Spinal cord (tissue), 10 donors: ENCODE data around the gene ADGRL3. TPM values are rescaled to one million over a fixed set of nuclear protein-coding genes. Genes with fewer than 3 reads are reported as not detected.

Experiments used
- DNase-seq, 6 donors: peaks; one replicate each; pipeline versions ENCODE4 v3.0.0 to v3.0.0-alpha.2; 2013 to 2015; ENCODE audit warnings: low spot score in 6 of 6, low read depth in 4 of 6
- H3K27ac ChIP-seq: one replicate; pipeline ENCODE4 v1.5.1; 2013; ENCODE audit warnings: low read depth, low read length, control low read depth
- H3K27me3 ChIP-seq: one replicate; pipeline ENCODE4 v1.6.1; 2013; ENCODE audit warnings: low read length; ENCODE audit not compliant: control insufficient read depth, insufficient read depth
- H3K36me3 ChIP-seq: one replicate; pipeline ENCODE4 v1.6.1; 2013; ENCODE audit warnings: low read length; ENCODE audit not compliant: control insufficient read depth, insufficient read depth
- H3K4me1 ChIP-seq: one replicate; pipeline ENCODE4 v1.6.1; 2013; ENCODE audit warnings: low read length; ENCODE audit not compliant: control insufficient read depth, insufficient read depth
- H3K4me3 ChIP-seq: one replicate; pipeline ENCODE4 v1.5.1; 2013; ENCODE audit warnings: low read depth, low read length, control low read depth
- H3K9me3 ChIP-seq: one replicate; pipeline ENCODE4 v1.6.1; 2013; ENCODE audit warnings: low read length; ENCODE audit not compliant: control insufficient read depth, insufficient read depth
- WGBS: methylation state at CpG from one replicate; pipeline ENCODE4 v1.1.5; 2013; ENCODE audit warnings: missing lambda C conversion rate; ENCODE audit not compliant: insufficient coverage; 5-methylcytosine and 5-hydroxymethylcytosine counted together
- polyA plus RNA-seq, 2 donors: library from polyadenylated mRNA; unstranded; fragments of 120-200 nt; gene quantifications; one replicate each; pipeline ENCODE4 v1.2.1, GENCODE V29; 2013; ENCODE audit not compliant: insufficient read length in 2 of 2
- total RNA-seq, 2 donors: library from RNA; depleted of rRNA in 1 of 2; stranded (reverse); fragments of 120-200 nt in 1 of 2; fragments of >200 nt in 1 of 2; gene quantifications; one replicate each; pipeline versions ENCODE4 v1.2.3 to v1.2.4, GENCODE V29; 2013 to 2014
- donor health status: healthy.

Gene ADGRL3
- total and polyA plus RNA-seq, 4 donors = 76.2 to 220 (median 114) TPM

GRCh38 chr4:61217222-61217621 lies 17.1 kb downstream of the ADGRL3 start:
- Histone ChIP-seq H3K4me3 (no peak overlapping the region), H3K36me3 (no peaks in the 10 kb centered on the region), H3K9me3 (no peaks in the 10 kb centered on the region), H3K27ac (no peak overlapping the region), H3K27me3 (no peaks in the 10 kb centered on the region), H3K4me1 (no peaks in the 10 kb centered on the region)
- no CpG with 5 or more reads among the region's 1 CpG for WGBS
- DNase-seq = no peak

DNA sequence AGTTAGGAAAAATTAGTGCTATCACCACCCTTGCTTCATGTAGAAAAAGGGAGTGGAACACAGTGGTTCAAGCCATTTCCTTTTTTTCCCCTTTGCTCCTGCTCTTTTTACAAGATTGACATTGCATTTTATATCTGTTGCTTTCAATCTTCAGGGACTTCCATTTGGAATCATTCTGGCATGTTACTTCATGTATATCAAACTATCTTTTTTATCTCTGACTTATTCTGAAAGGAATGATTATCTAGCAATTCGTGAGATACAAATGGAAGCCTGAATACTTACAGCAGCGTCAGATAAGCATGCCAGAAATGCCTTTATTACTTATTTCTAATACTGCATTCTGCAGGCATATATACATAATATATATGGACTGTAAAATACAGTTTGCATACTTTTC lies 20.4 kb downstream of the ADGRL3 start:
- Histone ChIP-seq H3K4me1 (no peaks in the 10 kb centered on the region), H3K4me3 (no peak overlapping the region), H3K36me3 (no peaks in the 10 kb centered on the region)

DNA sequence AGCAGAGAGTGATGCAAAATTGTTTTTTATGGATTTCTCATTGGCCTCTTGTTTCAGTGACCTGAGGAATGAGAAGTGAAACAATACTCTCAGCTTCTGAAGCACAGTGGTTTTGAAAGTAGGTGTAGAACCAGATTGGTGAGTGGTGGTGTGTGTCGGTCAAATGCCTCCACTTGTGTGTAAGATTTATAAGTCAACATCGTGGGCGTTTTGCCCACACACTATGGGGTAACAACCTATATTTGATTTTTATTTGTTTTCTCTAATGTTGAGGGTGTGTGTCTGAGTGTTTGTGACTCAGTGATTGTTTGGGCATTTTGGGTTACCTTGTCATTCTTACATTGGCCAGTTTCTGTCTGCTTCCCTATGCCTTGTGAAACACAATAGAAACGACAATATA lies 23.3 kb downstream of the ADGRL3 start:
- Histone ChIP-seq H3K4me3 (no peak overlapping the region), H3K27me3 (no peaks in the 10 kb centered on the region), H3K27ac (no peak overlapping the region), H3K36me3 (no peaks in the 10 kb centered on the region), H3K9me3 (no peaks in the 10 kb centered on the region), H3K4me1 (no peaks in the 10 kb centered on the region)
- DNase-seq = no peak
- WGBS = no CpG with 5 or more reads among the region's 4 CpGs

More for the DNA sequence above, 20.4 kb downstream of the ADGRL3 start:
- H3K9me3 ChIP-seq = no peaks in the 10 kb centered on the region
- H3K27me3 ChIP-seq = no peaks in the 10 kb centered on the region
- no peak for DNase-seq
- WGBS = no CpG with 5 or more reads among the region's 2 CpGs
- no peak overlapping the region for H3K27ac ChIP-seq

- no peak for DNase-seq
- H3K4me3 ChIP-seq = no peak overlapping the region
- 86% methylated on average over 4 of the region's 8 CpGs for WGBS
- no peaks in the 10 kb centered on the region for H3K9me3 ChIP-seq
- no peaks in the 10 kb centered on the region for H3K36me3 ChIP-seq
- no peaks in the 10 kb centered on the region for H3K4me1 ChIP-seq
- no peak overlapping the region for H3K27ac ChIP-seq
- H3K27me3 ChIP-seq = no peaks in the 10 kb centered on the region
Observed at GRCh38 chr4:61224573-61224972, 24.4 kb downstream of the ADGRL3 start.

GRCh38 chr4:61225656-61226055 lies 25.5 kb downstream of the ADGRL3 start:
- Histone ChIP-seq H3K27me3 (no peaks in the 10 kb centered on the region), H3K9me3 (no peaks in the 10 kb centered on the region), H3K4me3 (no peak overlapping the region), H3K36me3 (no peaks in the 10 kb centered on the region), H3K27ac (no peak overlapping the region), H3K4me1 (no peaks in the 10 kb centered on the region)
- no CpG with 5 or more reads among the region's 1 CpG for WGBS
- no peak for DNase-seq

DNA sequence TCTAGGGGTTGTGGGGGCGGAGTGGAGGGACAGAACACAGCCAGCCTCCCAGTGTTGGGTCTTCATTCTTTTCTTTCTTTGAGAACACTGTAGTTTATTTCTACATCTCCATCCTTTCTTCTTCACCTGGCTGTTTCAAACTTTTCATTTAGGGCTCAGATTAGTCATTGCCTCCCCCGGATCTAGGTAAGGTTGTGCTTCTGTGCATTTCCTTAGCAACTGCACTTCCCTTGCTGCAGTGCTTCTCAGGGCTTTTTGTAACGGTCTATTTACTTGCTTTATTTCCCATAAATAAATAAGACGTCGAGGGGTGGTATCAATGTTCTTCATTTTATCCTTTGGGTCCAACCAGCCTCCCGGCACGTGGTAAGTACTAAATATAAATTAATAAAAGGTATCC lies 31.3 kb downstream of the ADGRL3 start:
- Histone ChIP-seq H3K4me3 (no peak overlapping the region), H3K27ac (no peak overlapping the region), H3K9me3 (no peaks in the 10 kb centered on the region), H3K4me1 (no peaks in the 10 kb centered on the region), H3K27me3 (no peaks in the 10 kb centered on the region), H3K36me3 (no peaks in the 10 kb centered on the region)
- peak in 1 of 6 donors; percentile 73 for DNase-seq
- no CpG with 5 or more reads among the region's 7 CpGs for WGBS

GRCh38 chr4:61239250-61239649 lies 39.1 kb downstream of the ADGRL3 start:
- DNase-seq = no peak
- no peaks in the 10 kb centered on the region for H3K36me3 ChIP-seq

GRCh38 chr4:61243962-61244361 lies 43.8 kb downstream of the ADGRL3 start:
- H3K9me3 ChIP-seq = no peaks in the 10 kb centered on the region
- H3K4me3 ChIP-seq = no peak overlapping the region
- H3K36me3 ChIP-seq = no peaks in the 10 kb centered on the region
- no CpG with 5 or more reads among the region's 2 CpGs for WGBS
- DNase-seq = no peak
- no peaks in the 10 kb centered on the region for H3K4me1 ChIP-seq
- no peak overlapping the region for H3K27ac ChIP-seq
- no peaks in the 10 kb centered on the region for H3K27me3 ChIP-seq

More at GRCh38 chr4:61239250-61239649, 39.1 kb downstream of the ADGRL3 start:
- Histone ChIP-seq H3K9me3 (no peaks in the 10 kb centered on the region), H3K27me3 (no peaks in the 10 kb centered on the region), H3K4me3 (no peak overlapping the region), H3K4me1 (no peaks in the 10 kb centered on the region), H3K27ac (no peak overlapping the region)
- no CpG with 5 or more reads among the region's 1 CpG for WGBS

- no peaks in the 10 kb centered on the region for H3K9me3 ChIP-seq
- no peaks in the 10 kb centered on the region for H3K36me3 ChIP-seq
- DNase-seq = peak in 2 of 6 donors; percentile 23
- no peak overlapping the region for H3K27ac ChIP-seq
- no peaks in the 10 kb centered on the region for H3K4me1 ChIP-seq
- no peak overlapping the region for H3K4me3 ChIP-seq
- 49% methylated on average over 3 of the region's 4 CpGs for WGBS
- no peaks in the 10 kb centered on the region for H3K27me3 ChIP-seq
Observed at GRCh38 chr4:61245069-61245714, 45.1 kb downstream of the ADGRL3 start.

DNA sequence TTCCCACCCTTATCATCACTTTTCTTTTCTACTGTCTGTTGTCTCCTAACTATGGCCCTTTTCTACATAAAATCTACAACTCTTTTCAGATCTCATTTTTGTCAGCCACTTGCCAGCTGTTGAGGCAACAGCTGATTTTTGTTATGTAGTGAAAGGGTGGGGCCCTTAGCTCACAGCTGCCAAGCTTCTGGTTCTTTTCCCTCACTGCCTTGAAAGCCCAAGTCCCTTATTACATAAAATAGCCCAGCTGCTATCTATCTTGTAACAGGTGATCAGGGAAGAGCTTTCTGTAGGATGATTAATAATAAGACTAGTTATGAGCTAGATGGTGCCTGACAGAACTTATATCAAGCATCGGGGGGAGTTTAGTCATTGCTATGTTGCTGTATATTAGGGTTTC lies 45.9 kb downstream of the ADGRL3 start:
- no peaks in the 10 kb centered on the region for H3K4me1 ChIP-seq
- peak in 2 of 6 donors; percentile 30 to 37 for DNase-seq
- H3K27me3 ChIP-seq = no peaks in the 10 kb centered on the region
- H3K27ac ChIP-seq = no peak overlapping the region
- WGBS = no CpG with 5 or more reads among the region's 1 CpG
- no peak overlapping the region for H3K4me3 ChIP-seq
- H3K36me3 ChIP-seq = no peaks in the 10 kb centered on the region
- no peaks in the 10 kb centered on the region for H3K9me3 ChIP-seq
